ENCODE measurements around the gene KNL1. TPM values are rescaled to one million over a fixed set of nuclear protein-coding genes. Genes with fewer than 3 reads are reported as not detected.
A peak's percentile ranks its signal among the peaks of the same experiment; 100 is the strongest.

KNL1 gene
- total and polyA plus RNA-seq, 10 of the 15 experiments (the other 5 are each of a cell fraction or from before 2014, with no cell fraction given), result 10.9 to 55.5 (median 28.4) TPM

DNA sequence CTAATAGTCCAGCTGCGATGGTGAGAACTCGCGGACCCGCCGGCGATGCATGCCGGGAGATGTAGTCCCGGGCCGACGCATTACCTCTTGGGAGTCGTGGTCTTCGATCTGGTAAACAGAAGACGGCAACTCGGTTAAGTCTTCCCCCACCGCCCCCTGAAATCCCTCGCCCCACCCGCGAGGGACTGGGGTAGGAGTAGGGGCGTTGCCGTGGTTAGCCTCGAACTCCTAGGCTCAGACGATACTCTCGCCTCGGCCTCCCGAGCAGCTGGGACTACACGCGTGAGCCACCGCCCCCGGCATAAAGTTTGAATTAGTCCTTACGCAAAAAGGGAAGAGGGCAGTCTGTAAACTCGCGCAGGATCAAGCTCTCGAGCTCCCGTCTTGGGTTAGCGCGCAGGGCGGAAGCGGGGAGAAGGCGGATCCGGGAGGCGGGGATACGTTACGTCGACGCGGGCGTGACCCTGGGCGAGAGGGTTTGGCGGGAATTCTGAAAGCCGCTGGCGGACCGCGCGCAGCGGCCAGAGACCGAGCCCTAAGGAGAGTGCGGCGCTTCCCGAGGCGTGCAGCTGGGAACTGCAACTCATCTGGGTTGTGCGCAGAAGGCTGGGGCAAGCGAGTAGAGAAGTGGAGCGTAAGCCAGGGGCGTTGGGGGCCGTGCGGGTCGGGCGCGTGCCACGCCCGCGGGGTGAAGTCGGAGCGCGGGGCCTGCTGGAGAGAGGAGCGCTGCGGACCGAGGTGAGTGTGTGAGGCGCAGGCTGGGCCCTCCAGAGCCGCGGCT, 100.8 kb downstream of the KNL1 start, which contains the start of gene RAD51 (continued):
- TF ChIP-seq, protein P1, sequence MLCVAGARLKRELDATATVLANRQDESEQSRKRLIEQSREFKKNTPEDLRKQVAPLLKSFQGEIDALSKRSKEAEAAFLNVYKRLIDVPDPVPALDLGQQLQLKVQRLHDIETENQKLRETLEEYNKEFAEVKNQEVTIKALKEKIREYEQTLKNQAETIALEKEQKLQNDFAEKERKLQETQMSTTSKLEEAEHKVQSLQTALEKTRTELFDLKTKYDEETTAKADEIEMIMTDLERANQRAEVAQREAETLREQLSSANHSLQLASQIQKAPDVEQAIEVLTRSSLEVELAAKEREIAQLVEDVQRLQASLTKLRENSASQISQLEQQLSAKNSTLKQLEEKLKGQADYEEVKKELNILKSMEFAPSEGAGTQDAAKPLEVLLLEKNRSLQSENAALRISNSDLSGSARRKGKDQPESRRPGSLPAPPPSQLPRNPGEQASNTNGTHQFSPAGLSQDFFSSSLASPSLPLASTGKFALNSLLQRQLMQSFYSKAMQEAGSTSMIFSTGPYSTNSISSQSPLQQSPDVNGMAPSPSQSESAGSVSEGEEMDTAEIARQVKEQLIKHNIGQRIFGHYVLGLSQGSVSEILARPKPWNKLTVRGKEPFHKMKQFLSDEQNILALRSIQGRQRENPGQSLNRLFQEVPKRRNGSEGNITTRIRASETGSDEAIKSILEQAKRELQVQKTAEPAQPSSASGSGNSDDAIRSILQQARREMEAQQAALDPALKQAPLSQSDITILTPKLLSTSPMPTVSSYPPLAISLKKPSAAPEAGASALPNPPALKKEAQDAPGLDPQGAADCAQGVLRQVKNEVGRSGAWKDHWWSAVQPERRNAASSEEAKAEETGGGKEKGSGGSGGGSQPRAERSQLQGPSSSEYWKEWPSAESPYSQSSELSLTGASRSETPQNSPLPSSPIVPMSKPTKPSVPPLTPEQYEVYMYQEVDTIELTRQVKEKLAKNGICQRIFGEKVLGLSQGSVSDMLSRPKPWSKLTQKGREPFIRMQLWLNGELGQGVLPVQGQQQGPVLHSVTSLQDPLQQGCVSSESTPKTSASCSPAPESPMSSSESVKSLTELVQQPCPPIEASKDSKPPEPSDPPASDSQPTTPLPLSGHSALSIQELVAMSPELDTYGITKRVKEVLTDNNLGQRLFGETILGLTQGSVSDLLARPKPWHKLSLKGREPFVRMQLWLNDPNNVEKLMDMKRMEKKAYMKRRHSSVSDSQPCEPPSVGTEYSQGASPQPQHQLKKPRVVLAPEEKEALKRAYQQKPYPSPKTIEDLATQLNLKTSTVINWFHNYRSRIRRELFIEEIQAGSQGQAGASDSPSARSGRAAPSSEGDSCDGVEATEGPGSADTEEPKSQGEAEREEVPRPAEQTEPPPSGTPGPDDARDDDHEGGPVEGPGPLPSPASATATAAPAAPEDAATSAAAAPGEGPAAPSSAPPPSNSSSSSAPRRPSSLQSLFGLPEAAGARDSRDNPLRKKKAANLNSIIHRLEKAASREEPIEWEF (IDR thresholded peaks at IDR 0.05; ENCODE audit: insufficient replicate concordance, low read depth, low read length), result no peak
- TF ChIP-seq, protein P2, sequence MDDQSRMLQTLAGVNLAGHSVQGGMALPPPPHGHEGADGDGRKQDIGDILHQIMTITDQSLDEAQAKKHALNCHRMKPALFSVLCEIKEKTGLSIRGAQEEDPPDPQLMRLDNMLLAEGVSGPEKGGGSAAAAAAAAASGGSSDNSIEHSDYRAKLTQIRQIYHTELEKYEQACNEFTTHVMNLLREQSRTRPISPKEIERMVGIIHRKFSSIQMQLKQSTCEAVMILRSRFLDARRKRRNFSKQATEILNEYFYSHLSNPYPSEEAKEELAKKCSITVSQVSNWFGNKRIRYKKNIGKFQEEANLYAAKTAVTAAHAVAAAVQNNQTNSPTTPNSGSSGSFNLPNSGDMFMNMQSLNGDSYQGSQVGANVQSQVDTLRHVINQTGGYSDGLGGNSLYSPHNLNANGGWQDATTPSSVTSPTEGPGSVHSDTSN (IDR thresholded peaks at IDR 0.05; ENCODE audit: insufficient replicate concordance, low read depth, low read length), result no peak
- TF ChIP-seq HCFC1 (IDR thresholded peaks at IDR 0.05; ENCODE audit: low read length), result peak; percentile 84
- TF ChIP-seq WRNIP1 (IDR thresholded peaks at IDR 0.05; ENCODE audit: borderline replicate concordance, low read depth, low read length), result no peak
- TF ChIP-seq, protein P3, sequence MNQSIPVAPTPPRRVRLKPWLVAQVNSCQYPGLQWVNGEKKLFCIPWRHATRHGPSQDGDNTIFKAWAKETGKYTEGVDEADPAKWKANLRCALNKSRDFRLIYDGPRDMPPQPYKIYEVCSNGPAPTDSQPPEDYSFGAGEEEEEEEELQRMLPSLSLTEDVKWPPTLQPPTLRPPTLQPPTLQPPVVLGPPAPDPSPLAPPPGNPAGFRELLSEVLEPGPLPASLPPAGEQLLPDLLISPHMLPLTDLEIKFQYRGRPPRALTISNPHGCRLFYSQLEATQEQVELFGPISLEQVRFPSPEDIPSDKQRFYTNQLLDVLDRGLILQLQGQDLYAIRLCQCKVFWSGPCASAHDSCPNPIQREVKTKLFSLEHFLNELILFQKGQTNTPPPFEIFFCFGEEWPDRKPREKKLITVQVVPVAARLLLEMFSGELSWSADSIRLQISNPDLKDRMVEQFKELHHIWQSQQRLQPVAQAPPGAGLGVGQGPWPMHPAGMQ (IDR thresholded peaks at IDR 0.05; ENCODE audit: borderline replicate concordance), result no peak
- TF ChIP-seq FOXK2 (IDR thresholded peaks at IDR 0.05), result peak; percentile 55; the same call in 1 of the 2 replicates
- no peak for TF ChIP-seq JUND (IDR thresholded peaks at IDR 0.05; ENCODE audit: low read depth, low read length)
- peak; percentile 99 for TF ChIP-seq SIN3A (IDR thresholded peaks at IDR 0.05; ENCODE audit: low read depth, low read length)
- peak; percentile 89 for TF ChIP-seq POLR2AphosphoS2 (IDR thresholded peaks at IDR 0.05; ENCODE audit: low read depth, low read length)
- TF ChIP-seq SP1 (IDR thresholded peaks at IDR 0.05; ENCODE audit: low read depth, low read length), result peak; percentile 58
- TF ChIP-seq SUPT20H (IDR thresholded peaks at IDR 0.05; ENCODE audit: borderline replicate concordance, control insufficient read depth, low read depth, low read length), result no peak
- TF ChIP-seq MYB (IDR thresholded peaks at IDR 0.05; ENCODE audit: borderline replicate concordance, low read depth, low read length), result no peak
- TF ChIP-seq, protein P4, sequence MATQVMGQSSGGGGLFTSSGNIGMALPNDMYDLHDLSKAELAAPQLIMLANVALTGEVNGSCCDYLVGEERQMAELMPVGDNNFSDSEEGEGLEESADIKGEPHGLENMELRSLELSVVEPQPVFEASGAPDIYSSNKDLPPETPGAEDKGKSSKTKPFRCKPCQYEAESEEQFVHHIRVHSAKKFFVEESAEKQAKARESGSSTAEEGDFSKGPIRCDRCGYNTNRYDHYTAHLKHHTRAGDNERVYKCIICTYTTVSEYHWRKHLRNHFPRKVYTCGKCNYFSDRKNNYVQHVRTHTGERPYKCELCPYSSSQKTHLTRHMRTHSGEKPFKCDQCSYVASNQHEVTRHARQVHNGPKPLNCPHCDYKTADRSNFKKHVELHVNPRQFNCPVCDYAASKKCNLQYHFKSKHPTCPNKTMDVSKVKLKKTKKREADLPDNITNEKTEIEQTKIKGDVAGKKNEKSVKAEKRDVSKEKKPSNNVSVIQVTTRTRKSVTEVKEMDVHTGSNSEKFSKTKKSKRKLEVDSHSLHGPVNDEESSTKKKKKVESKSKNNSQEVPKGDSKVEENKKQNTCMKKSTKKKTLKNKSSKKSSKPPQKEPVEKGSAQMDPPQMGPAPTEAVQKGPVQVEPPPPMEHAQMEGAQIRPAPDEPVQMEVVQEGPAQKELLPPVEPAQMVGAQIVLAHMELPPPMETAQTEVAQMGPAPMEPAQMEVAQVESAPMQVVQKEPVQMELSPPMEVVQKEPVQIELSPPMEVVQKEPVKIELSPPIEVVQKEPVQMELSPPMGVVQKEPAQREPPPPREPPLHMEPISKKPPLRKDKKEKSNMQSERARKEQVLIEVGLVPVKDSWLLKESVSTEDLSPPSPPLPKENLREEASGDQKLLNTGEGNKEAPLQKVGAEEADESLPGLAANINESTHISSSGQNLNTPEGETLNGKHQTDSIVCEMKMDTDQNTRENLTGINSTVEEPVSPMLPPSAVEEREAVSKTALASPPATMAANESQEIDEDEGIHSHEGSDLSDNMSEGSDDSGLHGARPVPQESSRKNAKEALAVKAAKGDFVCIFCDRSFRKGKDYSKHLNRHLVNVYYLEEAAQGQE (IDR thresholded peaks at IDR 0.05; ENCODE audit: low read depth, low read length), result no peak

Data from GM12878 (cell line).